Kidney epithelial cell (primary cell): ENCODE data around the gene MEF2A. TPM values are rescaled to one million over a fixed set of nuclear protein-coding genes. Genes with fewer than 3 reads are reported as not detected.

Source experiments
- DNase-seq: peaks from one replicate; pipeline ENCODE4 v3.0.0-alpha.2; 2010; ENCODE audit warnings: low read depth
- H3K27me3 ChIP-seq: 2 replicates; pipeline ENCODE4 v1.6.0; 2011; ENCODE audit warnings: low read length; ENCODE audit not compliant: control insufficient read depth, insufficient read depth
- H3K36me3 ChIP-seq: 2 replicates; pipeline ENCODE4 v1.5.1; 2011; ENCODE audit warnings: low read length; ENCODE audit not compliant: control insufficient read depth, insufficient read depth
- H3K4me3 ChIP-seq: 2 replicates; pipeline ENCODE4 v1.5.1; 2011; ENCODE audit warnings: low read depth, mild to moderate bottlenecking, control low read depth, low read length
- total RNA-seq: library from RNA; depleted of rRNA; stranded (reverse); fragments of >200 nt; gene quantifications from 2 replicates; pipeline ENCODE4 v1.2.3, GENCODE V29; 2015
- TF ChIP-seq, protein P1 (sequence below): IDR thresholded peaks from 2 replicates; pipeline ENCODE4 v1.5.1; 2011; ENCODE audit warnings: mild to moderate bottlenecking, moderate library complexity, low read length, control low read depth, inconsistent platforms; ENCODE audit not compliant: insufficient read depth, poor library complexity, severe bottlenecking

MEF2A gene
- total RNA-seq, 1 donor from 2014 or later, result 55.4 TPM

DNA sequence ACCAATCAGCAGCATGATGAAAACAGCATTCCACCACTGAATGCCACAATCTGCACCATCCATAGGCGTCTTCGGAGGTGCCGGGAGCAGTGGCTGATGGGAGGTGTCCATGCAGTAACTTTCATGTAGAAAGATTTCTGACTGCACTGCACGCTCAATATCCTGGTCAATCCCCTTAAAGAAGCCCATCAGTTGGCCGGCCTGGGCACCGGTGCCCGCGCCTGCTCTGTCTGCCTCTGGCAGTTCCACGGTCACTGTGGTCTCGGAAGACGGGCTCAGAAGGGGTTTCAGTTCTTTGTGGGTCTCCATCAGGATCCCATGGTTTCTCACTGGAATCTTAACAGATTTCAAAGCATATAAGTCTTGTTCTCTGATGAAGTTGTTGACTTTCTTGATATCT, 163.5 kb downstream of the MEF2A start:
- no peak for DNase-seq
- no peaks in the 10 kb centered on the region for H3K36me3 ChIP-seq
- no peaks in the 10 kb centered on the region for H3K27me3 ChIP-seq
- TF ChIP-seq, protein P1, sequence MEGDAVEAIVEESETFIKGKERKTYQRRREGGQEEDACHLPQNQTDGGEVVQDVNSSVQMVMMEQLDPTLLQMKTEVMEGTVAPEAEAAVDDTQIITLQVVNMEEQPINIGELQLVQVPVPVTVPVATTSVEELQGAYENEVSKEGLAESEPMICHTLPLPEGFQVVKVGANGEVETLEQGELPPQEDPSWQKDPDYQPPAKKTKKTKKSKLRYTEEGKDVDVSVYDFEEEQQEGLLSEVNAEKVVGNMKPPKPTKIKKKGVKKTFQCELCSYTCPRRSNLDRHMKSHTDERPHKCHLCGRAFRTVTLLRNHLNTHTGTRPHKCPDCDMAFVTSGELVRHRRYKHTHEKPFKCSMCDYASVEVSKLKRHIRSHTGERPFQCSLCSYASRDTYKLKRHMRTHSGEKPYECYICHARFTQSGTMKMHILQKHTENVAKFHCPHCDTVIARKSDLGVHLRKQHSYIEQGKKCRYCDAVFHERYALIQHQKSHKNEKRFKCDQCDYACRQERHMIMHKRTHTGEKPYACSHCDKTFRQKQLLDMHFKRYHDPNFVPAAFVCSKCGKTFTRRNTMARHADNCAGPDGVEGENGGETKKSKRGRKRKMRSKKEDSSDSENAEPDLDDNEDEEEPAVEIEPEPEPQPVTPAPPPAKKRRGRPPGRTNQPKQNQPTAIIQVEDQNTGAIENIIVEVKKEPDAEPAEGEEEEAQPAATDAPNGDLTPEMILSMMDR, result no peak
- no peak overlapping the region for H3K4me3 ChIP-seq

DNA sequence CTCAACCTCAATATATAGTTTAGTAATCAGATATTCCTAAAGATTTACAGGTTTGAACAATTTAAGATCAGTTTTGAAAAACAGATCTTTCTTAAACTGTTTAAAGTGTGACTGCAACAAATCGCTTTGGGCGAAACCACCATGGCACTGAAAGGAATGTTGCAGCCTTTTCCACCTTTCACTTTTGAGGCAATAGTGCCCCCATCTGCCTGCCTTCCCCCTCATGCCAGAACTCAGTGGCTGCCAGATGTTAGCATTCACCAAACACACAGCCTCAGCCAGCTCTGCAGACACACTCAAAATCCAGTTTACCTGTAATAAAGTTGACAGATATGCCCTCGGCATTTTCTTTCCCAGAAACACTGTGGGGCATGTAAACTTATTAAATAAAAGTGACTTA, 164.1 kb downstream of the MEF2A start:
- TF ChIP-seq, protein P1, result peak; percentile 51
- Histone ChIP-seq H3K36me3 (no peaks in the 10 kb centered on the region), H3K4me3 (no peak overlapping the region), H3K27me3 (no peaks in the 10 kb centered on the region)
- no peak for DNase-seq

DNA sequence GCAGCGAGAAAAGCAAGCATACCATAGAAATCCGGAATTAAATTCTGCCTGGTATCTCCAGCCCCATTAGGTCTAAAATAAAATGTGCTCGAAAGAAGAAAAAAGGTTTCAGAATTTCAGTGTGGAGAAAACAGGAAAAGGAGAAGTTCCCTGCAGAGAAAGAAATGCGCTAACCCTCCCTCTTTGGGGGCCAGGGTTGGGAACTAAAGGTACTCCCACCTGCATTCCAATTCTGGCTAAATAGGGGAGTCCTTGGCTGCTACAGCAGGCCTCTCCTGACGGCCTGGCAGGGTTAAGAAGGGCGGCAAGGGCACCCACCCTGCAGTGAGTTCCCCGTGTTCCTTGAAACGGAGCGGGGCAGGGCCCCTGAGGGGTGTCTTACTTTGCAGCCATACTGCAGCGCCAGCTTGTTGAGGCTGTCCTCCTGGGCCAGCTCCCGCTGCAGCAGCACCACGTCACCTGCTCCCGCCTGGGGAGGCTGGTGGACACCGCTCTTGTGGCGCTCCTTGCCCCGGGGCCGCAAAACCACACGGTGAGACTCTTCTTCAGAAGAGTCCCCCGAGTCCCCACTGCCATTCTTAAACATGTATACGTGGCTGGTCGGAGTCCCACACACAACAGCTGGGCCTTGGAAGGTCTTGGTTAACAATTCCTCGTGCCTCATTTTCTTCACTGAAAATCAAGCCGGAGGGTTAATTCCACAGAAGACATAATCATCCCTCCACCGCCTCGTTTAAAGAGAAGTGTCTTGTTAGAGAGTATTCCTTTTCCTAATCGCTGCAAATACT, 165.7 kb downstream of the MEF2A start:
- Histone ChIP-seq H3K27me3 (no peaks in the 10 kb centered on the region), H3K36me3 (no peaks in the 10 kb centered on the region), H3K4me3 (no peak overlapping the region)
- TF ChIP-seq, protein P1, result no peak
- no peak for DNase-seq

DNA sequence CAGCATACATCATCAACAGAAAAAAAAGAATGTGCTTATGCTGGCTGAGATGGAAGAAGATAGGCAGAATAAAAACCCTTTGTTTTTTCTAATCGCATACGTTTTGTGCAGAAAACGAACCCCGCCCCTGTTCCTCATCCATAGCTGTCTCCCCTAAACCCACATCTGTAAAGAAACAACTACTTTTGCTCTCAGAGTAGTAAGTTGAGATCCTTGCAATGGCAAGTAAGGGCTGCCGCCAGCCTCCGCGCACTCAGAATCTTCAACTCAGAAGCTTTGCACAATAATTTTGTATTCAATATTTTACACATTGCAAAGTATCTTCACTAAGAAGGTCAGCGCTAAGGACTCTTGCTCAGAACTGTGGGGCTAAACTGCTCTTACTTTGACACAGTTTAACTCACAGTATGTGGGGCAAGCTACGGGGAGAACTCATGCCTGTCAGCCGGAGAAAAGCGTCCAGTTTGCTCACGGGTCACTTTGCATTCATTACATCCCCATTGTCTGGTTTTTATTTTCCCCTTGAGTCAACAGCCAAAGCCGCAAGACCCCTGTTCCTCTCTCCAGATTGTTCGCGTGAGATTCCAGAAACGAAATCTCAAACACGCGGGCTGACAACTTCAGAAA, 166.5 kb downstream of the MEF2A start:
- H3K4me3 ChIP-seq, result peak overlapping the region; percentile 87
- no peak for DNase-seq
- H3K36me3 ChIP-seq, result no peaks in the 10 kb centered on the region
- TF ChIP-seq, protein P1, result no peak
- no peaks in the 10 kb centered on the region for H3K27me3 ChIP-seq

DNA sequence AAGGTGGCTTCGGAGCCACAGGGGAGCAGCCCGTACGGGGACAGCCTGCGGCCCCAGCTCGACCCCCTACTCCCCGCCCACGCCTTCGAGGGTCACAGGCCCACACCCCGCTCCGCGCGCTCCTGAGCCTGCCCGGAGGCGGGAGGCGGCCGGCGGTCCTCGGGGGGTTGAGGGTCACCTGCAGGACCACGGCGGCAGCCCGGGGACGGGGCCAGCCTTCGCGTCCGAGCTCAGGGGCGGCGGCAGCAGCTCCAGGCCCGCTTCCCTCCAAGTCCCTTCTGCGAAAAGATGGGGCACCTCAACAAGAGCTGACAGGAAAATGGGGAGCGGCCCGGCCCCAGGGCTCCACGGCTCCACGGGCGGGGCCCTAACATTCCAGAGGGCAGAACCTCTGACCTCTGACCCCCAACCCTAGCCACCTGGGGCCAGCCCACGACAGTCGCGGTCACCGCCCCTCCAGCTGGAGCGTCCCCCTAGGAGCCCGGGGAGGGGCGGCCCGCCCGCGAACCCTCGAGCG, 167.0 kb downstream of the MEF2A start:
- TF ChIP-seq, protein P1, result no peak
- Histone ChIP-seq H3K36me3 (no peaks in the 10 kb centered on the region), H3K4me3 (peak overlapping the region; percentile 87), H3K27me3 (no peaks in the 10 kb centered on the region)
- DNase-seq, result no peak
